Tibial nerve (tissue), 4 donors: ENCODE results near the gene COBLL1.

Experiments
- CTCF ChIP-seq, 5 experiments: fragments of 200-600 bp in 3 of 5; fragments of 450-650 bp in 2 of 5; sonication (generic) in 3 of 5; IDR thresholded peaks; one replicate each; pipeline ENCODE4 v1.5.1; 2016 to 2019; ENCODE audit warnings: antibody characterized with exemption in 5 of 5, mild to moderate bottlenecking in 3 of 5, moderate library complexity in 2 of 5
- EP300 ChIP-seq, 2 donors: sonication (generic); formaldehyde crosslinking; IDR thresholded peaks; one replicate each; pipeline ENCODE4 v1.6.1; 2017; ENCODE audit warnings: antibody characterized with exemption in 2 of 2, mild to moderate bottlenecking in 1 of 2
- POLR2A ChIP-seq, 2 donors: fragments of 450-650 bp; IDR thresholded peaks; one replicate each; pipeline ENCODE4 v1.6.1; 2017; ENCODE audit warnings: antibody characterized with exemption in 2 of 2, mild to moderate bottlenecking in 2 of 2, moderate library complexity in 2 of 2

- TF ChIP-seq CTCF (IDR thresholded peaks at IDR 0.05) (no peak), POLR2A (IDR thresholded peaks at IDR 0.05) (no peak), EP300 (IDR thresholded peaks at IDR 0.05) (no peak)
Measured at GRCh38 chr2:164785457-164785856, 56.2 kb downstream of the COBLL1 start.
